Liver (tissue), 3 donors: Measurements from ENCODE around the gene CNOT4.

Experiments used
- EGR1 ChIP-seq, 2 donors: IDR thresholded peaks; 2 replicates each; pipeline ENCODE4 v1.6.1; 2016 to 2018; ENCODE audit warnings: antibody characterized with exemption in 2 of 2, low read depth in 2 of 2
- FOXA1 ChIP-seq: IDR thresholded peaks from 2 replicates; pipeline ENCODE4 v1.6.1; 2016; ENCODE audit warnings: antibody characterized with exemption
- GABPA ChIP-seq, 2 donors: IDR thresholded peaks in 1 of 2; conservative IDR thresholded peaks in 1 of 2; 2 replicates each; pipeline ENCODE4 v1.6.1; 2016; ENCODE audit warnings: antibody characterized with exemption in 2 of 2, mild to moderate bottlenecking in 1 of 2, moderate library complexity in 1 of 2
- HNF4G ChIP-seq: IDR thresholded peaks from 2 replicates; pipeline ENCODE4 v1.6.1; 2016; ENCODE audit warnings: antibody characterized with exemption
- JUND ChIP-seq, 2 donors: IDR thresholded peaks; 2 replicates each; pipeline ENCODE4 v1.6.1; 2016; ENCODE audit warnings: antibody characterized with exemption in 2 of 2
- RAD21 ChIP-seq, 2 donors: IDR thresholded peaks; 2 replicates each; pipeline ENCODE4 v1.6.1; 2016; ENCODE audit warnings: antibody characterized with exemption in 2 of 2, mild to moderate bottlenecking in 2 of 2
- SP1 ChIP-seq: IDR thresholded peaks from 2 replicates; pipeline ENCODE4 v1.6.1; 2018; ENCODE audit warnings: antibody characterized with exemption, mild to moderate bottlenecking
- TAF1 ChIP-seq: conservative IDR thresholded peaks from 2 replicates; pipeline ENCODE4 v1.6.1; 2016; ENCODE audit warnings: antibody characterized with exemption, mild to moderate bottlenecking
- YY1 ChIP-seq: IDR thresholded peaks from 2 replicates; pipeline ENCODE4 v1.6.1; 2016; ENCODE audit warnings: antibody characterized with exemption, mild to moderate bottlenecking
- TF ChIP-seq, protein P1 (sequence below): fragments of 150-350 bp; IDR thresholded peaks from 2 replicates; pipeline ENCODE4 v1.5.1; 2017; ENCODE audit warnings: improper control_type of control experiment, low read depth, low read length; ENCODE audit not compliant: missing input control
- TF ChIP-seq, protein P2 (sequence below): IDR thresholded peaks from 2 replicates; pipeline ENCODE4 v1.6.1; 2016; ENCODE audit warnings: antibody characterized with exemption, mild to moderate bottlenecking
- TF ChIP-seq, protein P3 (sequence below): IDR thresholded peaks from 2 replicates; pipeline ENCODE4 v1.6.1; 2016; ENCODE audit warnings: antibody characterized with exemption
- TF ChIP-seq, protein P4 (sequence below): IDR thresholded peaks from 2 replicates; pipeline ENCODE4 v1.6.1; 2016; ENCODE audit warnings: antibody characterized with exemption
- TF ChIP-seq, protein P5 (sequence below): IDR thresholded peaks from 2 replicates; pipeline ENCODE4 v1.6.1; 2016; ENCODE audit warnings: antibody characterized with exemption
- donor health status: healthy.
- donor health status: healthy.

DNA sequence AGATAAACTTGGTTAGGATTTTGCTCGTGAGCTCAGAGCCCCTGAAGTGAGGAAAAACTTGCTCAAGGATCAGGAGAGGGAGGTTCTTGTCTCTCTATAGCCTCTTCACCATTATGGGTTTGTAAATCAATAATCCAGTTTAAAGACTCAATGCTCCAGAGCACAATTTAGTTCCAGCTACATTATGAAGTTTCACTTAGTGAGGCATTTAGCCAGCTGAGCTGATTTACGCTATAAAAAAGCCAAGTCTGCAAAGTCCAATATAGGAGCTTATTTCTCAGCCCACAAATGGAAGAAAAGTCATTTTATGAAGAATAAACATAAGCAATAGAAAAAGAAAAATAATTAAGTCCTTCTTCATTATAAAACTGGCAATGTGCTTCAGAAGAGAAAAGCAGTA lies 145.7 kb downstream of the CNOT4 start:
- TF ChIP-seq GABPA (IDR thresholded peaks at IDR 0.05 in 1 of 2, conservative IDR thresholded peaks at IDR 0.05 in 1 of 2) (no peak), TAF1 (no peak), EGR1 (IDR thresholded peaks at IDR 0.05; ENCODE audit: low read depth in 2 of 2) (no peak), RAD21 (IDR thresholded peaks at IDR 0.05) (no peak), JUND (IDR thresholded peaks at IDR 0.05) (no peak), SP1 (no peak), FOXA1 (no peak), HNF4G (no peak), YY1 (no peak)
- TF ChIP-seq, protein P1, sequence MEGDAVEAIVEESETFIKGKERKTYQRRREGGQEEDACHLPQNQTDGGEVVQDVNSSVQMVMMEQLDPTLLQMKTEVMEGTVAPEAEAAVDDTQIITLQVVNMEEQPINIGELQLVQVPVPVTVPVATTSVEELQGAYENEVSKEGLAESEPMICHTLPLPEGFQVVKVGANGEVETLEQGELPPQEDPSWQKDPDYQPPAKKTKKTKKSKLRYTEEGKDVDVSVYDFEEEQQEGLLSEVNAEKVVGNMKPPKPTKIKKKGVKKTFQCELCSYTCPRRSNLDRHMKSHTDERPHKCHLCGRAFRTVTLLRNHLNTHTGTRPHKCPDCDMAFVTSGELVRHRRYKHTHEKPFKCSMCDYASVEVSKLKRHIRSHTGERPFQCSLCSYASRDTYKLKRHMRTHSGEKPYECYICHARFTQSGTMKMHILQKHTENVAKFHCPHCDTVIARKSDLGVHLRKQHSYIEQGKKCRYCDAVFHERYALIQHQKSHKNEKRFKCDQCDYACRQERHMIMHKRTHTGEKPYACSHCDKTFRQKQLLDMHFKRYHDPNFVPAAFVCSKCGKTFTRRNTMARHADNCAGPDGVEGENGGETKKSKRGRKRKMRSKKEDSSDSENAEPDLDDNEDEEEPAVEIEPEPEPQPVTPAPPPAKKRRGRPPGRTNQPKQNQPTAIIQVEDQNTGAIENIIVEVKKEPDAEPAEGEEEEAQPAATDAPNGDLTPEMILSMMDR: no peak
- TF ChIP-seq, protein P2, sequence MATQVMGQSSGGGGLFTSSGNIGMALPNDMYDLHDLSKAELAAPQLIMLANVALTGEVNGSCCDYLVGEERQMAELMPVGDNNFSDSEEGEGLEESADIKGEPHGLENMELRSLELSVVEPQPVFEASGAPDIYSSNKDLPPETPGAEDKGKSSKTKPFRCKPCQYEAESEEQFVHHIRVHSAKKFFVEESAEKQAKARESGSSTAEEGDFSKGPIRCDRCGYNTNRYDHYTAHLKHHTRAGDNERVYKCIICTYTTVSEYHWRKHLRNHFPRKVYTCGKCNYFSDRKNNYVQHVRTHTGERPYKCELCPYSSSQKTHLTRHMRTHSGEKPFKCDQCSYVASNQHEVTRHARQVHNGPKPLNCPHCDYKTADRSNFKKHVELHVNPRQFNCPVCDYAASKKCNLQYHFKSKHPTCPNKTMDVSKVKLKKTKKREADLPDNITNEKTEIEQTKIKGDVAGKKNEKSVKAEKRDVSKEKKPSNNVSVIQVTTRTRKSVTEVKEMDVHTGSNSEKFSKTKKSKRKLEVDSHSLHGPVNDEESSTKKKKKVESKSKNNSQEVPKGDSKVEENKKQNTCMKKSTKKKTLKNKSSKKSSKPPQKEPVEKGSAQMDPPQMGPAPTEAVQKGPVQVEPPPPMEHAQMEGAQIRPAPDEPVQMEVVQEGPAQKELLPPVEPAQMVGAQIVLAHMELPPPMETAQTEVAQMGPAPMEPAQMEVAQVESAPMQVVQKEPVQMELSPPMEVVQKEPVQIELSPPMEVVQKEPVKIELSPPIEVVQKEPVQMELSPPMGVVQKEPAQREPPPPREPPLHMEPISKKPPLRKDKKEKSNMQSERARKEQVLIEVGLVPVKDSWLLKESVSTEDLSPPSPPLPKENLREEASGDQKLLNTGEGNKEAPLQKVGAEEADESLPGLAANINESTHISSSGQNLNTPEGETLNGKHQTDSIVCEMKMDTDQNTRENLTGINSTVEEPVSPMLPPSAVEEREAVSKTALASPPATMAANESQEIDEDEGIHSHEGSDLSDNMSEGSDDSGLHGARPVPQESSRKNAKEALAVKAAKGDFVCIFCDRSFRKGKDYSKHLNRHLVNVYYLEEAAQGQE: no peak
- TF ChIP-seq, protein P3, sequence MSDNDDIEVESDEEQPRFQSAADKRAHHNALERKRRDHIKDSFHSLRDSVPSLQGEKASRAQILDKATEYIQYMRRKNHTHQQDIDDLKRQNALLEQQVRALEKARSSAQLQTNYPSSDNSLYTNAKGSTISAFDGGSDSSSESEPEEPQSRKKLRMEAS: no peak
- TF ChIP-seq, protein P4, sequence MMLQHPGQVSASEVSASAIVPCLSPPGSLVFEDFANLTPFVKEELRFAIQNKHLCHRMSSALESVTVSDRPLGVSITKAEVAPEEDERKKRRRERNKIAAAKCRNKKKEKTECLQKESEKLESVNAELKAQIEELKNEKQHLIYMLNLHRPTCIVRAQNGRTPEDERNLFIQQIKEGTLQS: no peak
- TF ChIP-seq, protein P5, sequence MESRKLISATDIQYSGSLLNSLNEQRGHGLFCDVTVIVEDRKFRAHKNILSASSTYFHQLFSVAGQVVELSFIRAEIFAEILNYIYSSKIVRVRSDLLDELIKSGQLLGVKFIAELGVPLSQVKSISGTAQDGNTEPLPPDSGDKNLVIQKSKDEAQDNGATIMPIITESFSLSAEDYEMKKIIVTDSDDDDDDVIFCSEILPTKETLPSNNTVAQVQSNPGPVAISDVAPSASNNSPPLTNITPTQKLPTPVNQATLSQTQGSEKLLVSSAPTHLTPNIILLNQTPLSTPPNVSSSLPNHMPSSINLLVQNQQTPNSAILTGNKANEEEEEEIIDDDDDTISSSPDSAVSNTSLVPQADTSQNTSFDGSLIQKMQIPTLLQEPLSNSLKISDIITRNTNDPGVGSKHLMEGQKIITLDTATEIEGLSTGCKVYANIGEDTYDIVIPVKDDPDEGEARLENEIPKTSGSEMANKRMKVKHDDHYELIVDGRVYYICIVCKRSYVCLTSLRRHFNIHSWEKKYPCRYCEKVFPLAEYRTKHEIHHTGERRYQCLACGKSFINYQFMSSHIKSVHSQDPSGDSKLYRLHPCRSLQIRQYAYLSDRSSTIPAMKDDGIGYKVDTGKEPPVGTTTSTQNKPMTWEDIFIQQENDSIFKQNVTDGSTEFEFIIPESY: no peak
